Left forelimb (tissue), 1 donor: ENCODE measurements around the gene KLK1.
"Not testable (repeated sequence)": the region's sequence is repeated elsewhere in the genome, so short reads cannot be mapped to it uniquely, and the experiment has no call there.

Source experiments
- DNase-seq: peaks from one replicate; pipeline ENCODE4 v3.0.0-alpha.2; 2018; ENCODE audit warnings: low spot score

KLK1 gene

GRCh38 chr19:50814883-50815282 lies 8.7 kb downstream of the KLK1 start:
- no peak for DNase-seq

DNA sequence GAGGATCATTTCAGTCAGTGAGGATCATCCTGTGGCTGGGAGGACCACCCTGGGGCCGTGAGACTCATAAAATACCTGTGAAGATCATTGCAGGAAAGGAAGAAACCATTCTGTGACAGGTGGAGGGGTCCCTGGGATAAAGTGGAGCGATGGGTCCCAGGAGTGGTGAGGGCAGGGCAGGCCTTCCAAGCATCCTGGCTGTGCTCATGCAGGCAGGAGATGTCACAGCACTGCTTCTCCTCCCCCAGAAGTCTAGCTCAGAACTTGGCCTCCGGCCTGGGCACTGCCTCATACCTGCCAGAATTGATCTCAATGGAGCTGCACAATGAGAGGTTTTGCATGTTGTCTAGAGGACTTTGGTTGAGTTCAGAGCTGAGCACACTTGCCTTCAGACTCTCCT lies 11.1 kb downstream of the KLK1 start:
- DNase-seq, result no peak

GRCh38 chr19:50811622-50812238 lies 11.9 kb downstream of the KLK1 start:
- not testable (repeated sequence) for DNase-seq

DNA sequence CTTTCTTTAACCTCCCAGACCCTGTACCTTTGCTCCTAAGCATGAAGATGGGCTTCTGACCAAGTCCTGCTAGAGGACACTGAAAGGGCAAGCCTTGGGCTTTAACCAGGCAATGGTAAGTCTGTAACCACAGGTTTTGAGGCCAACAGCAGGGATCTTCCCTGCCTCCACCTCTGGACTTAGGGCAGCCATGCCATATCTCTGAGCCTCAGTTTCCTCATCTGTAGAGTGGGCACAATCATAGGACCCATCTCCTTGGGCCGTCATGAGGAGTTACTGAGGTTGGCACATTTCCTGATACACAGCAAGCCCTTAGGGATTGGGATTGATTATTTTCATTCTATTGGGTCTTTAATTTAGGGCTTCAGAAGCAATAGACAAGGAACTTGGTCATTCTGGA lies 14.7 kb downstream of the KLK1 start:
- DNase-seq, result no peak

DNA sequence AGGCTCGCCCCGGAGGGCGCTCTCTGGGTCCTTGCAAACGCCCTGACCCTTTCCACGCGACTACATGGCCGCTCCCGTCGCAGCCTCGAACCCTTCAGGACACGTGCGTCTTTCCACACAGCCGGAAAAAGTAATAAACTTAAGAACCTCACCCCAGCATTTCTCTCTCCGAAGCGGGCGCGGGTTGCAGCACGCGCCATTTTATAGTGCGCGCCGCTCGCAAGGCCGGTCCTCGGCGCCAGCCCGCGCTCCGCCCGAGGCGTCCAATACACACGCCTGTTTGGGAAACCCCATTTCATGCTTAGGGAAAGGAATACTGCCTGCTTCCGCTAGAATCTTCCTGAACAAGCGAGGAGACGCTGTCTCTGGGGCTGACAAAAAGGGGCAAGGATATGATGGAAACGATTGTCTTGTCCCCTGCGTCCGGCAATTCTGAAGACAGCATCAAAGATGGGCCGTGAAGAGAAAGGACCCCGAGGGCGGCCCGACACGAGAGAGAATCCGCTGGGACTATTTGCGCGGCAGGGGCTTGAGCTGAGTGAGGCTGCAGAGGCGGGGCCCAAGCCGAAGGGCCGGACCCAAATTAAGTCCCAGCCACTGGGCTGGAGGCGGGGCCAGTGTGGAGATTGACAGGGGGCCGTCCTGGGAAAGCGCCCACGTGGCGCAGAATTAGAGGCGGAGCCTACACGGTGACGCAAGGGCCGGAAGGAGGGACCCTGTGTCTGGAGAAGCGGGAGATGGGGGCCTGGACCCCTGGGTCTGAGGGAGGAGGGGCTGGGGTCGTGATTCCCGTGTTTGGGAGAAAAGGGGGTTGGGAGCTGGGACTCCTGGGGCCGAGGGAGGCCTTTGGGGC lies 18.9 kb downstream of the KLK1 start:
- peak; percentile 99 for DNase-seq

- DNase-seq, result no peak
Measured at GRCh38 chr19:50803633-50804419, 19.8 kb downstream of the KLK1 start.

- DNase-seq, result no peak
Measured at GRCh38 chr19:50801107-50801506, 22.5 kb downstream of the KLK1 start.

DNA sequence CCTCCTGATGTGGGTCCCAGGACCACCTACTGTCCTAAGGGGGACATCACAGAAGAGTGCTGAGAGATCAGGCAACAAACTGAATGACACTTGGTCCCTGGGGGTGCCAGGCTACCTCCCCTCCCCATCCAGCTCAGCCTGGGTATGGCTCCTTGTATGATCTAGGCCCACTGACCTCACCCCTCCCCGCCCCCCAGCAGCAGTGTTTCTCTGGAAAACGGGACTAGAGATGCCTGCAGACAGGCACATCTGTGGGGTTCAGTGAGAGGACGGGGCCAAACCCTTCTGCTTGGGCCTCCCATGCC lies 24.1 kb downstream of the KLK1 start:
- no peak for DNase-seq

- no peak for DNase-seq
Measured at GRCh38 chr19:50798659-50799546, 24.7 kb downstream of the KLK1 start.

DNA sequence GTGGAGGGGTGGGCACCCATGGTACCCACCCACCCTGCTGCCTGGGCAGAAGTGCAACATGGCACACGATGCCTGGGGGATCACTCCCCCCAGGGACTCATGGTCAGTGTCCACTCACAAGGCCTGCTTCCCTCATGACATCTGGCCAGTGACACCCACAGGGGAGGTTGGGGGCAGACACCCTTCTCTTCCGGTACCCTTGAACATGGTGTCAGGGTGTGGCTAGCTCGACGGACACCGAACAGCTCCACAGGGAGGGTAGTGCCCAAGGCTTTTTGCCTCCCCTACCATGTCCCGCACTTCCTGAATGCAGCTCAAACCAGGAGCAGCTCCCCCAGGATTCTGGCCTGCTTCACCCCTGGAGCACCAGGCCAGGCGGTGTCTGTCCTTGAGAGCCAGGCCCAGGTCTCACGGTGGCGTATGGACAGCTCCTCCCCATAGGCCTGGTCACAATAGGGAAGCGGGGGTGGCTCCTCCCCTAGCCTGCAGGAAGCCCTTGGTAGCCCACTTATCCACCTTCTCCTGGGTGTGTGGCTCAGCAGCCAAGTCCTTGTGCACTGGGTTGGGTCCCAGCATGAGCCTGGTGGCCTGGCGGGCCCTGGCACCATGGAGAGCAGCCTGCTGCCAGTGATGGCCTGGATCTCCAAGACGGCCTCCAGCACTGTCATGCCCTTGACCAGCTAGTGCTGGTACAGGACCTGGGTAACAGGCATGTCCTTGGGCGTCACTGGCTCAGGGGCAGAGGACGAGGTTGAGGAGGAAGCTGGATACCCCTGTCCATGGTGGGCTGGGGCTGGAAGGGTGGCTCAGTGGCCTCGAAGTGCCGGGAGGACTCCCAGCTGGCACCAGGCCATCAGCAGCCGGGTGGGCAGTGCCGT lies 25.6 kb downstream of the KLK1 start:
- DNase-seq, result no peak

GRCh38 chr19:50797429-50797780 lies 26.2 kb downstream of the KLK1 start:
- no peak for DNase-seq

GRCh38 chr19:50796634-50797428 lies 26.8 kb downstream of the KLK1 start:
- DNase-seq, result peak; percentile 42

GRCh38 chr19:50796128-50796633 lies 27.4 kb downstream of the KLK1 start:
- DNase-seq, result no peak

DNA sequence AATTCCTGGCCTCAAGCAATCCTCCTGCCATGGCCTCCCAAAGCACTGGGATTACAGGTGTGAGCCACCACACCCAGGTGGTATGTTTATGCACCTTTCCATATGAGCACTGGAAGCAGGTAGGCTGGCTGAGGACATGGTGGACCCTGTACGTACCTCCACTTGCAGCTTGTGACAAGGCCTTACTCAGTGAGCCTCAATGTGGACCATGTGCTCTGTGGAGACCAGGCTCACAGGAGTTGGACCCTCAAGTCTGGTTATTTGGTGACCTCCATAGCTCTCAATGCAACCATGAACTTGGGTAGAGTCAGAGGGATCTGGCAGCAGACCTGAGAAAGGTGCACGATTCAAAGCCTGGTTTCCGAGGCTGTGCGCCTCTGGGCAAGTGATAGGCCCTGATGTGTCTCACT lies 27.9 kb downstream of the KLK1 start:
- DNase-seq, result no peak

GRCh38 chr19:50794876-50795663 lies 28.5 kb downstream of the KLK1 start:
- no peak for DNase-seq

DNA sequence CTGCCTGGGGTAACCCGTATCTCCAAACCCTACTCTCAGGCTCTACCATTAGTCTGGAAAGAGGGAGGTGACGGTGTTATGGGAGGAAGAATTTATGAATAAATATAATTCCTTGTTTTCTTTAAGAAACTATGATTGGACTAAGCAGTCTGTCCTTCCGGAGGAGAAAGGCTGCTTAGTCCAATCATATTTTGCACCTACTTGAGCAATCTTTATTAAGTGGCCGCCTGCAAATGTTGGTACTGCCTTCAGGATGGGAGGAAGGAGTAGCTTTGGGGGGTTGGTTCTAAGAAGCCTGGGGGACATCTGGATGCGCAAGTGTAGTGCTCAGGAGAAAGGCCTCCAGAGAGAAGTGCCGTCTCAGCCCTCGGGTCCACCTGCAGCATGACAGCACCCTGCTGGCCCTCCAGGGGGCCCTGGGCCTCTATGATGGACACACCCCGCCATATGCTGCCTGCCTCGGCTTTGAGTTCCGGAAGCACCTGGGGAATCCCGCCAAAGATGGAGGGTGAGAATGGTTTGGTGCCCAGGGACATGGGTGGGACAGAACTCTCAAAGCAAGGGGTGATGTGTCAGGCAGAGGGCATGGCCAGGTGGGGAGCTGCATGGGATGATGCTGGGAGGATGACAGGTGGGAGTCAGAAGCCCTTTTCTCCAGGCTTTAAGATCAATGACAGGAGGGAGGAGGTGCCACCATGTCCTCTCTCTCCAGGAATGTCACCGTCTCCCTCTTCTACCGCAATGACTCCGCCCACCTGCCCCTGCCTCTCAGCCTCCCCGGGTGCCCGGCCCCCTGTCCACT lies 29.3 kb downstream of the KLK1 start:
- no peak for DNase-seq

- no peak for DNase-seq
Measured at GRCh38 chr19:50793558-50794065, 30.0 kb downstream of the KLK1 start.
